Measurements from ENCODE around the gene PMVK. TPM values are rescaled to one million over a fixed set of nuclear protein-coding genes. Genes with fewer than 3 reads are reported as not detected.

The PMVK gene
- total RNA-seq = 11.3 and 12.6 TPM in 2 replicates

GRCh38 chr1:154936555-154937084, at the start of gene PMVK:
TSS of gene PMVK (minus strand) at chr1:154936719. CDS start at chr1:154936685, 34 bp downstream.

GRCh38 chr1:154982897-154983648, 46.6 kb upstream of the PMVK start, which contains the start of gene FLAD1:
TSS of gene FLAD1 (plus strand) at chr1:154983344. CDS start at chr1:154983695, 351 bp downstream.

GRCh38 chr1:154974102-154974807, 37.7 kb upstream of the PMVK start, which contains the start of gene CKS1B:
TSS of gene CKS1B (plus strand) at chr1:154974681. CDS start at chr1:154974746, 65 bp downstream.

GRCh38 chr1:154970631-154971340, 34.3 kb upstream of the PMVK start, which contains the start of gene SHC1:
TSS of gene SHC1 (minus strand) at chr1:154970747. CDS start at chr1:154970526, 221 bp downstream.

GRCh38 chr1:154961207-154962155, 25.0 kb upstream of the PMVK start, which contains the start of gene PYGO2:
TSS of gene PYGO2 (minus strand) at chr1:154961782. CDS start at chr1:154961576, 206 bp downstream.

GRCh38 chr1:154955718-154956543, 19.4 kb upstream of the PMVK start, which contains the start of gene PBXIP1:
TSS of gene PBXIP1 (minus strand) at chr1:154956099. CDS start at chr1:154953721, 2,378 bp downstream.

Other genes with a start within 250 kb of the PMVK start
- gene KCNN3, start 66.4 kb downstream of the PMVK start, total RNA-seq = 0.13 and 0.25 TPM in 2 replicates
- 89.0 and 104 TPM in 2 replicates for gene PBXIP1, start 19.4 kb upstream of the PMVK start, total RNA-seq
- 8.1 and 14.1 TPM in 2 replicates for gene PYGO2, start 25.1 kb upstream of the PMVK start, total RNA-seq
- 218 and 248 TPM in 2 replicates for gene SHC1, start 34.0 kb upstream of the PMVK start, total RNA-seq
- gene CKS1B, start 38.0 kb upstream of the PMVK start, total RNA-seq = 50.2 and 70.3 TPM in 2 replicates
- gene FLAD1, start 46.6 kb upstream of the PMVK start, total RNA-seq = 12.8 and 19.0 TPM in 2 replicates
- 0.66 and 0.99 TPM in 2 replicates for gene LENEP, start 56.9 kb upstream of the PMVK start, total RNA-seq
- gene ZBTB7B, start 66.1 kb upstream of the PMVK start, total RNA-seq = 14.3 and 19.3 TPM in 2 replicates
- gene DCST2, start 97.1 kb upstream of the PMVK start, total RNA-seq = 0.06 TPM in 1 of 2 replicates, not detected in the other
- not detected in 2 replicates for gene DCST1, start 97.1 kb upstream of the PMVK start, total RNA-seq
- 80.9 and 98.0 TPM in 2 replicates for gene ADAM15, start 114.6 kb upstream of the PMVK start, total RNA-seq
- gene EFNA4, start 127.0 kb upstream of the PMVK start, total RNA-seq = 1.8 and 2.7 TPM in 2 replicates
- gene EFNA3, start 142.1 kb upstream of the PMVK start, total RNA-seq = 0.37 and 0.53 TPM in 2 replicates
- 1.1 and 1.2 TPM in 2 replicates for gene EFNA1, start 191.2 kb upstream of the PMVK start, total RNA-seq
- 21.9 and 27.0 TPM in 2 replicates for gene SLC50A1, start 199.1 kb upstream of the PMVK start, total RNA-seq
- gene DPM3, start 203.8 kb upstream of the PMVK start, total RNA-seq = 24.9 and 42.1 TPM in 2 replicates
- 86.8 and 98.7 TPM in 2 replicates for gene KRTCAP2, start 236.6 kb upstream of the PMVK start, total RNA-seq
- gene TRIM46, start 237.1 kb upstream of the PMVK start, total RNA-seq = 3.6 and 4.2 TPM in 2 replicates